ENCODE measurements around the gene MICAL3.
A peak's percentile ranks its signal among the peaks of the same experiment; 100 is the strongest.

MICAL3 gene

DNA sequence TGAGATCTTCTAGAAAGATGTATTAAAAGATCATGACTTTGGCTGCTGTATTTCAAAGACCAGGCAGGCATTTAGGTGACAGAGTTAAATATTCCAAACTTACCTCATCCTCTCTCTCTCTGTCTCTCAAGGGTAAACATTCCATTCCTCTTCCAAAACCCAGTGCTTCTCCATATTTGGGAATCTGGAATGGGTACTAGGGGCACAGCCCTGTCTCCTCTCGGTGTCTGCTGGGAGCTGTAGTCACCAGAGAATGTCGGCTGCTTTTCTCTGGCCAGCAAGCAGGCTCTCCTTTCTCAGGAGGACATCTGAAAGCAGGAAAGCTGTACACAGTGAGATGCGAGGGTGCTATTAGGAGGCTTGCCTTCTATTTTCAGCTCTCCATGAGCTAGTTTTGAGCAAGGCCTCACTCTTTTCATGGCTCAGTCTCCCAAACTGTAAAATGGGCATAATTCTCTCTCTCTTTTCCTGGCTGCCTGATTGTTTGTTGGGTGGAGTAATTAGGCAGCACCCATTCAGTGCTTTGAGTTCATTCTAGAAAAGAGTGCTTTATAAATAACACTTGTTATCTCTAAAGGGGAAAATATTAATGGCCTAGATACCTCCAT is 44.1 kb upstream of the MICAL3 start:
- H3K27me3 ChIP-seq (ENCODE audit: insufficient read depth, poor library complexity, severe bottlenecking), result no peaks in the 10 kb centered on the region
- no peak overlapping the region for H3K27ac ChIP-seq (ENCODE audit: poor library complexity, severe bottlenecking)
- H3K4me1 ChIP-seq (ENCODE audit: insufficient read depth, poor library complexity, severe bottlenecking), result peaks cover 20% of the 10 kb centered on the region
- H3K9me3 ChIP-seq (ENCODE audit: severe bottlenecking), result no peaks in the 10 kb centered on the region
- TF ChIP-seq, protein P1, sequence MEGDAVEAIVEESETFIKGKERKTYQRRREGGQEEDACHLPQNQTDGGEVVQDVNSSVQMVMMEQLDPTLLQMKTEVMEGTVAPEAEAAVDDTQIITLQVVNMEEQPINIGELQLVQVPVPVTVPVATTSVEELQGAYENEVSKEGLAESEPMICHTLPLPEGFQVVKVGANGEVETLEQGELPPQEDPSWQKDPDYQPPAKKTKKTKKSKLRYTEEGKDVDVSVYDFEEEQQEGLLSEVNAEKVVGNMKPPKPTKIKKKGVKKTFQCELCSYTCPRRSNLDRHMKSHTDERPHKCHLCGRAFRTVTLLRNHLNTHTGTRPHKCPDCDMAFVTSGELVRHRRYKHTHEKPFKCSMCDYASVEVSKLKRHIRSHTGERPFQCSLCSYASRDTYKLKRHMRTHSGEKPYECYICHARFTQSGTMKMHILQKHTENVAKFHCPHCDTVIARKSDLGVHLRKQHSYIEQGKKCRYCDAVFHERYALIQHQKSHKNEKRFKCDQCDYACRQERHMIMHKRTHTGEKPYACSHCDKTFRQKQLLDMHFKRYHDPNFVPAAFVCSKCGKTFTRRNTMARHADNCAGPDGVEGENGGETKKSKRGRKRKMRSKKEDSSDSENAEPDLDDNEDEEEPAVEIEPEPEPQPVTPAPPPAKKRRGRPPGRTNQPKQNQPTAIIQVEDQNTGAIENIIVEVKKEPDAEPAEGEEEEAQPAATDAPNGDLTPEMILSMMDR (IDR thresholded peaks at IDR 0.05; ENCODE audit: poor library complexity, severe bottlenecking), result no peak
- no peak overlapping the region for H3K4me3 ChIP-seq (ENCODE audit: severe bottlenecking)
- no peaks in the 10 kb centered on the region for H3K36me3 ChIP-seq (ENCODE audit: low read depth)
- no peak for DNase-seq (ENCODE audit: low spot score)
- ATAC-seq (ENCODE audit: low read depth), result peak; percentile 17; the same call in 1 of the 3 replicates

DNA sequence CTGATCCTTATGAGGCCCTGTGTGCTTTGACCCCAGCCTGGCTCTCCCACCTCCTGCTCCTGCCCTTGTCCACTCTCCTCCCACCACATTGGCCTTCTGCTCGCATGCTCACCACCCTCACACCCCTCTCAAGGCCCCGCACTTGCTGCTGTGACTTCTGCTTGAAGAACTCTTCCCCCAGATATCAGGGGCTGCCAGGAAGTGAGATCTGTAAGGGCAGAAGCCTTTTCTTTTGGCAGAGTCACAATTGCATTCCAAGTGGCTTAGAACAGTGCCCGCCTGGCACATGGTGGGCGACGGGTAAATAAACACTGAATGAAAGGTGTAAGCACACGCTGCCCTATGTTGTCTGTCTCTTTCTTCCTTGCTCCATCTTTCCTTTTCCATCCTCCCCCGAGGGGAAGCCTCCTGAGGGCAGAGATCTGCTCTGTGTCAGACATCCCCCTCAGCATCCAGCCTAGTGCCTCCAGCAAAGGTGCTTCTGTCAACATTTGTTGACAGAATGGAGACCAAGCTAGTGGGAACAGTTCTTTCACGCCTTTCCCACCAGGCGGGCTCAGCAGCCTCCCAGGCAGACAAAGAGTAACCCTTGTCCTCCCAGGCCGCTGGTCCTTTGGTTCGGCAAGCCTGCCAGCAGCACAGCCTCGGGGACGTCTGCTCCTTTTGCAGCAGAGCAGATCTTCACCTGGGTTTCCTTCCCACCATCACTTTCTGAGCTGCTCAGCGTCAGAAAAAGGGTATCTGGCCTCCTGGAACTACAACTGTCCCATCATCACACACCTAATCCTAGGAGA is 43.4 kb upstream of the MICAL3 start:
- Histone ChIP-seq H3K27ac (ENCODE audit: poor library complexity, severe bottlenecking) (no peak overlapping the region), H3K4me1 (ENCODE audit: insufficient read depth, poor library complexity, severe bottlenecking) (peaks cover 27% of the 10 kb centered on the region), H3K4me3 (ENCODE audit: severe bottlenecking) (no peak overlapping the region), H3K36me3 (ENCODE audit: low read depth) (no peaks in the 10 kb centered on the region), H3K9me3 (ENCODE audit: severe bottlenecking) (no peaks in the 10 kb centered on the region), H3K27me3 (ENCODE audit: insufficient read depth, poor library complexity, severe bottlenecking) (no peaks in the 10 kb centered on the region)
- no peak for DNase-seq (ENCODE audit: low spot score)
- TF ChIP-seq, protein P1 (IDR thresholded peaks at IDR 0.05; ENCODE audit: poor library complexity, severe bottlenecking), result no peak
- no peak for ATAC-seq (ENCODE audit: low read depth)

- no peak overlapping the region for H3K4me3 ChIP-seq (ENCODE audit: severe bottlenecking)
These were observed 42.8 kb upstream of the MICAL3 start for GRCh38 chr22:18067121-18067520.

DNA sequence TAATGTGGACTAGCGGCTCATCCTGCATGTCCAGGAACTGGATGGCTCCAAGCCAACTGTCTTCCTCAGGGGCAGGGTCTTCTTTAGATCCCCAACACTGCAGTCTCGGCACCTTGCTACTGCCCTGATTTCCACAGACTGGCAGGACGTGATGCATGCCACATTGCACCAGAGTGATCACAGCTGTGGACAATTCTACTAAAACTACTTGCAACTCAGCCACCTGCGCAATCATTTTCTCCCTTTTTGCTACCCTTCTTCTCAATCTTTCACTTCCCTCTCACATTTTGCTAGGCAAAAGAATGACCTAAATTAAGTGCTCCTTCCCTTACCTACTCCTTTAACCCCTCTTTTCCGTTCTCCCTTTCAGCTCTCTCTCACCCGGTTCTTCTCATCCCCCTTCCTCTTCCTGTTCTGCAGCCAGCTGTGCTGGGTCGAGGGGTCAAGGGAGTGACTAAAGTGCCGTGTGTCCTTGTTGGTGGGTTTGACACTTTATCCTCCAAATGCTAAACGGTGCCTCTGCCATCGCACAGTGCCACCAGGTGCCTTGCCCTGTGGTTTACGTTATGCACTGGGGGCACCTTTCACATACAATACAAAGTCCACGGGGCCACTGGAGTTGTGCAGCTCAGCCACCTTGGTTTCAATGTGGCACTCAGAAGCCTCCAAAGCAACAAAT is 42.0 kb upstream of the MICAL3 start:
- Histone ChIP-seq H3K36me3 (ENCODE audit: low read depth) (no peaks in the 10 kb centered on the region), H3K4me3 (ENCODE audit: severe bottlenecking) (no peak overlapping the region), H3K9me3 (ENCODE audit: severe bottlenecking) (no peaks in the 10 kb centered on the region), H3K27ac (ENCODE audit: poor library complexity, severe bottlenecking) (no peak overlapping the region), H3K4me1 (ENCODE audit: insufficient read depth, poor library complexity, severe bottlenecking) (peaks cover 39% of the 10 kb centered on the region), H3K27me3 (ENCODE audit: insufficient read depth, poor library complexity, severe bottlenecking) (no peaks in the 10 kb centered on the region)
- ATAC-seq (ENCODE audit: low read depth) (no peak), DNase-seq (ENCODE audit: low spot score) (no peak)
- TF ChIP-seq, protein P1 (IDR thresholded peaks at IDR 0.05; ENCODE audit: poor library complexity, severe bottlenecking), result no peak

More at GRCh38 chr22:18067121-18067520, 42.8 kb upstream of the MICAL3 start:
- ATAC-seq (ENCODE audit: low read depth) (no peak), DNase-seq (ENCODE audit: low spot score) (no peak)
- Histone ChIP-seq H3K27me3 (ENCODE audit: insufficient read depth, poor library complexity, severe bottlenecking) (no peaks in the 10 kb centered on the region), H3K9me3 (ENCODE audit: severe bottlenecking) (no peaks in the 10 kb centered on the region), H3K27ac (ENCODE audit: poor library complexity, severe bottlenecking) (no peak overlapping the region), H3K36me3 (ENCODE audit: low read depth) (no peaks in the 10 kb centered on the region), H3K4me1 (ENCODE audit: insufficient read depth, poor library complexity, severe bottlenecking) (peaks cover 33% of the 10 kb centered on the region)
- TF ChIP-seq, protein P1 (IDR thresholded peaks at IDR 0.05; ENCODE audit: poor library complexity, severe bottlenecking), result no peak
